ENCODE results near the gene SPINT3.

GRCh38 chr20:45470262-45470931 is 45.0 kb downstream of the SPINT3 start:
- TF ChIP-seq CTCF (conservative IDR thresholded peaks at IDR 0.05 in 1 of 2, IDR thresholded peaks at IDR 0.05 in 1 of 2; ENCODE audit: low read depth in 1 of 2, low read length in 2 of 2) (no peak), EZH2 (IDR thresholded peaks at IDR 0.05; ENCODE audit: low read length, missing control alignments) (peak; percentile 51)

Measured in fibroblast of lung (primary cell).